Measurements from ENCODE around the gene DLGAP3. TPM values are rescaled to one million over a fixed set of nuclear protein-coding genes. Genes with fewer than 3 reads are reported as not detected.
A peak's percentile ranks its signal among the peaks of the same experiment; 100 is the strongest.
"Not testable (repeated sequence)": the region's sequence is repeated elsewhere in the genome, so short reads cannot be mapped to it uniquely, and the experiment has no call there.

DLGAP3 gene
- 2.6 and 3.8 TPM in 2 replicates for polyA plus RNA-seq (2014; cell fraction: cytosol; rRNA removed)
- 2.9 and 3.9 TPM in 2 replicates for polyA plus RNA-seq (2014; cell fraction: nucleus; rRNA removed)

- peak; percentile 47 for DNase-seq (ENCODE audit: low spot score)
These were observed at the start of gene DLGAP3 for GRCh38 chr1:34929497-34929852. Gene DLGAP3 (minus strand): TSS chr1:34929650. CDS start chr1:34905383, 24,267 bp downstream.

- DNase-seq (ENCODE audit: low spot score) = no peak
These were observed 49.5 kb upstream of the DLGAP3 start for GRCh38 chr1:34978921-34979320.

GRCh38 chr1:34977858-34978257 lies 48.4 kb upstream of the DLGAP3 start:
- DNase-seq (ENCODE audit: low spot score) = no peak

GRCh38 chr1:34977210-34977471 lies 47.7 kb upstream of the DLGAP3 start:
- no peak for DNase-seq (ENCODE audit: low spot score)

- no peak for DNase-seq (ENCODE audit: low spot score)
These were observed 47.1 kb upstream of the DLGAP3 start for GRCh38 chr1:34976384-34977209.

GRCh38 chr1:34975771-34976170 lies 46.3 kb upstream of the DLGAP3 start:
- no peak for DNase-seq (ENCODE audit: low spot score)

- DNase-seq (ENCODE audit: low spot score) = no peak
These were observed 45.9 kb upstream of the DLGAP3 start for GRCh38 chr1:34975338-34975737.

GRCh38 chr1:34974626-34975025 lies 45.2 kb upstream of the DLGAP3 start:
- DNase-seq (ENCODE audit: low spot score) = no peak

- no peak for DNase-seq (ENCODE audit: low spot score)
These were observed 43.9 kb upstream of the DLGAP3 start for GRCh38 chr1:34973326-34973725.

- no peak for DNase-seq (ENCODE audit: low spot score)
These were observed 41.4 kb upstream of the DLGAP3 start for GRCh38 chr1:34970829-34971228.

GRCh38 chr1:34970220-34970735 lies 40.8 kb upstream of the DLGAP3 start:
- DNase-seq (ENCODE audit: low spot score) = no peak

GRCh38 chr1:34968297-34968696 lies 38.8 kb upstream of the DLGAP3 start:
- not testable (repeated sequence) for DNase-seq (ENCODE audit: low spot score)

GRCh38 chr1:34967672-34968071 lies 38.2 kb upstream of the DLGAP3 start:
- not testable (repeated sequence) for DNase-seq (ENCODE audit: low spot score)

- no peak for DNase-seq (ENCODE audit: low spot score)
These were observed 36.1 kb upstream of the DLGAP3 start for GRCh38 chr1:34965597-34965996.

GRCh38 chr1:34950428-34950827 lies 21.0 kb upstream of the DLGAP3 start:
- DNase-seq (ENCODE audit: low spot score) = no peak

- not testable (repeated sequence) for DNase-seq (ENCODE audit: low spot score)
These were observed 19.3 kb upstream of the DLGAP3 start for GRCh38 chr1:34948739-34949138.

- not testable (repeated sequence) for DNase-seq (ENCODE audit: low spot score)
These were observed 18.3 kb upstream of the DLGAP3 start for GRCh38 chr1:34947641-34948314.

GRCh38 chr1:34946211-34946610 lies 16.8 kb upstream of the DLGAP3 start:
- DNase-seq (ENCODE audit: low spot score) = peak; percentile 61

- DNase-seq (ENCODE audit: low spot score) = not testable (repeated sequence)
These were observed 12.3 kb upstream of the DLGAP3 start for GRCh38 chr1:34941798-34942197.

GRCh38 chr1:34930702-34931071 lies 1.2 kb upstream of the DLGAP3 start:
- DNase-seq (ENCODE audit: low spot score) = no peak

GRCh38 chr1:34929853-34930701 lies 627 bp upstream of the DLGAP3 start:
- peak; percentile 28 for DNase-seq (ENCODE audit: low spot score)

Data from SK-N-DZ (cell line).